Activated naive CD4-positive, alpha-beta T cell treated with anti-CD3 and anti-CD28 coated beads for 36 hours (primary cell): ENCODE measurements around the gene SPCS1. TPM values are rescaled to one million over a fixed set of nuclear protein-coding genes. Genes with fewer than 3 reads are reported as not detected.
"Not testable (repeated sequence)": the region's sequence is repeated elsewhere in the genome, so short reads cannot be mapped to it uniquely, and the experiment has no call there.

Experiments
- CTCF ChIA-PET: fragments of 350-600 bp; sonication (Branson Sonifier 250); formaldehyde crosslinking; loops from one replicate; lab custom pipeline; 2021; ENCODE audit warnings: antibody characterized with exemption; lab: Charles Lee
- DNase-seq: peaks from one replicate; pipeline ENCODE4 v3.0.0-alpha.2; 2020
- H3K27ac Mint-ChIP-seq: one replicate; pipeline ENCODE4 v1.8.0; 2021; ENCODE audit warnings: mild to moderate bottlenecking, mixed read lengths
- H3K27me3 Mint-ChIP-seq: one replicate; pipeline ENCODE4 v1.8.0; 2021; ENCODE audit warnings: low read depth, mixed read lengths
- H3K36me3 Mint-ChIP-seq: one replicate; pipeline ENCODE4 v1.8.0; 2021; ENCODE audit warnings: low read depth, mixed read lengths
- H3K4me1 Mint-ChIP-seq: one replicate; pipeline ENCODE4 v1.8.0; 2021; ENCODE audit warnings: low read depth, mixed read lengths
- H3K4me3 Mint-ChIP-seq: one replicate; pipeline ENCODE4 v1.8.0; 2021; ENCODE audit warnings: mild to moderate bottlenecking, moderate library complexity, mixed read lengths
- H3K9me3 Mint-ChIP-seq: one replicate; pipeline ENCODE4 v1.8.0; 2021; ENCODE audit warnings: mixed read lengths
- intact Hi-C: fragments of 100-400 bp; cut with micrococcal nuclease; formaldehyde crosslinking; loops from one replicate; pipeline ENCODE4 v1.15.1; 2023
- total RNA-seq, 2 experiments: library from RNA; stranded (reverse); gene quantifications; one replicate each; pipeline ENCODE4 v1.2.3, GENCODE V29; 2021

Gene SPCS1
- 100 to 1,000 TPM; 118 to 123 TPM for total RNA-seq

DNA sequence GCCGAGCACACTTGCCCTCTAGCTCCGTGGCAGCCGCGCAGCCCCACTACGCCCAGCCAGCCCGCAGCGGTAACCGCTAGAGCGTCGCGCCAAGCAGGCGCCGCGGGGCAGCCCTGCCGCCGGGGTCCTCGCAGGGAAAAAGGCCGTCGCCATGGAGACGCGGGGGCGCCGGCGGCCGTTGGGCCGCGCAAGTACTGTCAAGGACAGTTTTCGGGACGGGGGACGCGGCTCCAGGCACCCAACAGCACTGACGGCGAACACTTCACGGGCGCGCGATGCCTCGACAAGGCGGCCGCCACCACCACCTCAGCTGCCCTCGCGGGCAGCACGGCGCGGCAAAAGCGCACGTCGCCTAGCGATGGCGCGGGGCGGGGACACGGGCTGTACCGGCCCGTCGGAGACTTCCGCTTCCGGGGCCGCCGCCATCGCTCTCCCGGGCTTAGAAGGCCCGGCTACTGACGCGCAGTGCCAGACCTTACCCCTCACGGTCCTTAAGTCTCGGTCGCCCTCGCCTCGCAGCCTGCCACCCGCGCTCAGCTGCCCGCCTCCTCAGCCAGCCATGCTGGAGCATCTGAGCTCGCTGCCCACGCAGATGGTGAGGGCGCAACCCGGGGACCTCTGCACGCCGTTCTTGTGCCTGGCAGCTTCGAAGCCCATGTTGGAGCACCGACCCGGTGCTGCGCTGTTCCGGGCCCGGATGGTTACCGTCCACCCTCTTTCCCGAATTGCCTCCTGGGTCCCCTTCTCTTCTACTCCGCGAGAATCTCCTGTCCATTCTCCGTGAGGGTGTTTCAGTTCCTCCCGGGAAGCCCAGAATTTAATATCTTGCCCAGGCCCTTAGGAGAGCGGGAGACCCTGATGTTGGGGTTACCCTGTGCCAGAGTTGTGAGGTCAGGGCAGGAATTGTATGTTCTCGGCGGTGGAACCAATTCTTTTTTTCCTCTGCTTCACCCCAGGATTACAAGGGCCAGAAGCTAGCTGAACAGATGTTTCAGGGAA is at the start of gene SPCS1, which contains the start of gene GLT8D1:
TSS of gene SPCS1 (plus strand) at position 419 of the 999 bp plus-strand sequence. CDS start at position 560, 141 bp downstream.
TSS of gene GLT8D1 (minus strand) at position 104 of the 999 bp plus-strand sequence. CDS start 5,331 bp downstream, outside the sequence.
- Mint-ChIP-seq H3K4me1 (peaks cover 31% of the 10 kb centered on the region), H3K4me3 (peak within 1 kb of the TSS; percentile 94), H3K27me3 (no peaks in the 10 kb centered on the region), H3K36me3 (peaks cover 8% of the 10 kb centered on the region), H3K27ac (peak within 1 kb of the TSS; percentile 88), H3K9me3 (no peaks in the 10 kb centered on the region)
- peak; percentile 84 for DNase-seq
- intact Hi-C loops = loop anchor here (1.0 kb wide), 5 partner anchors 11 to 340 kb away; partner anchors contain the start of genes PBRM1, SFMBT1 and UQCC5
- CTCF ChIA-PET = interaction anchor here (0.6 kb wide), 1 partner anchor 189 kb away, joined by 4 read pairs; no protein-coding TSS in a partner anchor

DNA sequence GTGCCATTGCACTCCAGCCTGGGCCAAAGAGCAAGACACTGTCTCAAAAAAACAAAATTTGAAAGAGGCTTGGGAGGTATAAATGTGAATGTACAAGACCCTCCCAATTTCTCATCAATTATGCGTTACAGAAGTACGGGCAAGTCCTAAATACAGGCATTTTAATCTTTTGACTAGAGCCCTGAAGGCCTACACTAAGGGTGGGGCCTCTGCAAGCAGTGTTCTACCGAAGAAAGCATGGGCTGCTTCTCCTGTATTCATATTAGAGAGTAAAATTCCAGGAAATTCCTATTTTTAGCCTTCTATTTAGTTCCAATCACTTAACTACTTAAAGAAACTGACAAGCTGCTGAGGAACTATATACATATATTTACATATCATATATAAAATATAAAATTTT is 45.9 kb upstream of the SPCS1 start:
- intact Hi-C loops = no loop called here
- Mint-ChIP-seq H3K27me3 (no peaks in the 10 kb centered on the region), H3K9me3 (no peaks in the 10 kb centered on the region), H3K4me1 (peaks cover 10% of the 10 kb centered on the region), H3K4me3 (no peak overlapping the region), H3K27ac (no peak overlapping the region), H3K36me3 (peaks cover 36% of the 10 kb centered on the region)
- CTCF ChIA-PET = no interaction called here
- no peak for DNase-seq

DNA sequence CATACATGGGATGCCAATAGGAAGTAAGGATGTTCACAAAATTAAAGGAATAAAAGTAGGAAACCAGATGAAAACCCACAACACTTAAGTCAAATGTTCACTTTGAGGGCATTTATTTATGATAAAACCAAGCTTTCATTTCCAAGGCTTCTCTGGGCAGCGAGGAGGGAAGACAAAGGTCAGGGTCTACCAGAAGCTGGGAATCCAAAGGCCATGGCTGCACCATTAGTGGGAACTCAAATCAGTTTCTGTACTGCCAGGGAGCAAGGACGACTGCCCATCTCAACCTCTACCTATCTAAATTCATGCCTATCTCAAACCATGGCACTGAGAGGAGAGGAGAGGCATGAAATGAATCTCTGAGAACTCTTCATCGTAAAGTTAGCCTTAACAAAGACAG is 42.8 kb upstream of the SPCS1 start:
- no peak overlapping the region for H3K27ac Mint-ChIP-seq
- intact Hi-C loops = no loop called here
- H3K36me3 Mint-ChIP-seq = peaks cover 31% of the 10 kb centered on the region

DNA sequence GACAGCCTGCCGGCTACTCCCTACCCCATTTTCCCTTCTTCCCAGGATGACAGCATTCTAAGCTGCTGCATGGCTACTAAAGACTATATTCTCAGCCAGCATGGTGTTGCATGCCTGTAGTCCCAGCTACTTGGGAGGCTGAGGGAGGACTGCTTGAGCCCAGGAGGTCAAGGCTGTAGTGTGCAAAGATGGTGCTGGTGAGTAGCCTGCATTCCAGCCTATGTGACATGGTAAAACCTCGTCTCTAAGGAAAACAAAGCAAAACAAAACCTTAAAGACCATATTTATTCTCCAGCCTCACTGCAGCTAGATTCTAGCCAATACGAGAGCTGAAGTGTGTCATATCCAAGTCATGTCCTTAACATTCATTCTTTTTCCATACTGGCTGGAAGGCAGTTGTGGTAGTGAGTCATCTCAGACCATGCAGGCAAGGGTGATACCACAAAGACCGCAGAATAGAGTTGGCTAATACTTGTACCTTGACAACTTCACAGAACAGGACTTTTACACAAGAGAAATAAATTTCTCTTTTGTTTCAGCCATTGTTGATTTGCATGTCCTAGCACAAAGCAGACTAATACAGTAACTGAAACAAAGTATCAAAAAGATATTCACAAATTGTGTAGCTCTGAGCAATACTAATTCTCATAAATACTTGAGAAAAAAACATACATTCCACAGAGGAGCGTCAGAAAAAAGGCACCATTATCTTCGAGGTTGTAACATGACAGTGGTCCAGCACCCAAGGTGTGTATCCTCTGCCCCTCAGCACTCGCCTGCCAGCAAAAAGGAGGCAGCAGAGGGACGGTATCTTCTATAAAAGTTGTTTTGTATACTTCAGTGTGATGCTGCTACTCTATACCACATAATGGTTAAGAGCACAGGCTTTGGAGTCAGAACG is 35.0 kb upstream of the SPCS1 start:
- H3K4me1 Mint-ChIP-seq = peaks cover 29% of the 10 kb centered on the region
- peak; percentile 61 for DNase-seq
- peak overlapping the region; percentile 81 for H3K27ac Mint-ChIP-seq
- no peaks in the 10 kb centered on the region for H3K27me3 Mint-ChIP-seq
- no peaks in the 10 kb centered on the region for H3K9me3 Mint-ChIP-seq
- no peak overlapping the region for H3K4me3 Mint-ChIP-seq
- intact Hi-C loops = loop anchor here (1.0 kb wide), 2 partner anchors 10 to 15 kb away; partner anchors contain the start of gene GNL3
- peaks cover 29% of the 10 kb centered on the region for H3K36me3 Mint-ChIP-seq
- CTCF ChIA-PET = interaction anchor here (1.9 kb wide), 1 partner anchor 11 kb away, joined by 6 read pairs; no protein-coding TSS in a partner anchor

More for the DNA sequence above, 42.8 kb upstream of the SPCS1 start:
- CTCF ChIA-PET = interaction anchor here (0.7 kb wide), 1 partner anchor 362 kb away, joined by 3 read pairs; no protein-coding TSS in a partner anchor
- H3K9me3 Mint-ChIP-seq = no peaks in the 10 kb centered on the region
- H3K27me3 Mint-ChIP-seq = no peaks in the 10 kb centered on the region
- no peak for DNase-seq
- H3K4me3 Mint-ChIP-seq = no peak overlapping the region
- no peaks in the 10 kb centered on the region for H3K4me1 Mint-ChIP-seq

DNA sequence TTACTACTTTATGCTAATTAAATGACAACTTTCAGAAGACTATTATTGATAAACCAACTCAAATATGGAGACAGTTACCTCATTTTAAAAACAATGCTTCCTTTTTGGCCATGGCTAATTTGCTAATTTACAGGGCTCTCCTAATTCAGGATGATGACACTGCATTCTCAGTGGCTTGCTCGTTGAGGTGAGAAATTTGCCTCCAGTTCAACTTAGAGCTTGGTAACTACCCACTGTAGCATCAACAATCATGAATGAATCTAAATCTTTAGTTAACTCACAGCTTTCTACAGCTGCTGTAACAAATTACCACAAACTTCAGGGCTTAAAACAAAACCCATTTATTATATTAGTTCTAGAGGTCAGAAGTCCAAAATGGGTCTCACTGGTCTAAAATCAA is 34.2 kb upstream of the SPCS1 start:
- Mint-ChIP-seq H3K4me3 (no peak overlapping the region), H3K36me3 (peaks cover 35% of the 10 kb centered on the region), H3K4me1 (peaks cover 29% of the 10 kb centered on the region), H3K27me3 (no peaks in the 10 kb centered on the region), H3K9me3 (no peaks in the 10 kb centered on the region), H3K27ac (peak overlapping the region; percentile 81)
- intact Hi-C loops = loop anchor here (1.0 kb wide), 2 partner anchors 10 to 15 kb away; partner anchors contain the start of gene GNL3
- DNase-seq = no peak
- CTCF ChIA-PET = interaction anchor here (1.9 kb wide), 1 partner anchor 10 kb away, joined by 6 read pairs; no protein-coding TSS in a partner anchor

DNA sequence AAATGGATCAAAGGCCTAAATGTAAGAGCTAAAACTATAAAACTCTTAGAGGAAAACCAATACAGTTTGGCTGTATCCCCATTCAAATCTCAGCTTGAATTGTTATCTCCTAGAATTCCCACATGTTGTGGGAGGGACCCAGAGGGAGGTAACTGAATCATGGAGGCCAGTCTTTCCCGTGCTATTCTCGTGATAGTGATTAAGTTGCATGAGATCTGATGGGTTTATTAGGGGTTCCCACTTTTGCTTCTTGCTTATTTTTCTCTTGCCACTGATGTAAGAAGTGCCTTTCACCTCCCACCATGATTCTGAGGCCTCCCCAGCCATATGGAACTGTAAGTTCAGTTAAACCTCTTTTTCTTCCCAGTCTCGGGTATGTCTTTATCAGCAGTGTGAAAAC is 29.7 kb upstream of the SPCS1 start:
- Mint-ChIP-seq H3K36me3 (peaks cover 47% of the 10 kb centered on the region), H3K4me1 (peaks cover 39% of the 10 kb centered on the region)
- CTCF ChIA-PET, H3K27ac Mint-ChIP-seq, DNase-seq, H3K27me3 Mint-ChIP-seq, H3K9me3 Mint-ChIP-seq, intact Hi-C loops, H3K4me3 Mint-ChIP-seq: not testable (repeated sequence)

DNA sequence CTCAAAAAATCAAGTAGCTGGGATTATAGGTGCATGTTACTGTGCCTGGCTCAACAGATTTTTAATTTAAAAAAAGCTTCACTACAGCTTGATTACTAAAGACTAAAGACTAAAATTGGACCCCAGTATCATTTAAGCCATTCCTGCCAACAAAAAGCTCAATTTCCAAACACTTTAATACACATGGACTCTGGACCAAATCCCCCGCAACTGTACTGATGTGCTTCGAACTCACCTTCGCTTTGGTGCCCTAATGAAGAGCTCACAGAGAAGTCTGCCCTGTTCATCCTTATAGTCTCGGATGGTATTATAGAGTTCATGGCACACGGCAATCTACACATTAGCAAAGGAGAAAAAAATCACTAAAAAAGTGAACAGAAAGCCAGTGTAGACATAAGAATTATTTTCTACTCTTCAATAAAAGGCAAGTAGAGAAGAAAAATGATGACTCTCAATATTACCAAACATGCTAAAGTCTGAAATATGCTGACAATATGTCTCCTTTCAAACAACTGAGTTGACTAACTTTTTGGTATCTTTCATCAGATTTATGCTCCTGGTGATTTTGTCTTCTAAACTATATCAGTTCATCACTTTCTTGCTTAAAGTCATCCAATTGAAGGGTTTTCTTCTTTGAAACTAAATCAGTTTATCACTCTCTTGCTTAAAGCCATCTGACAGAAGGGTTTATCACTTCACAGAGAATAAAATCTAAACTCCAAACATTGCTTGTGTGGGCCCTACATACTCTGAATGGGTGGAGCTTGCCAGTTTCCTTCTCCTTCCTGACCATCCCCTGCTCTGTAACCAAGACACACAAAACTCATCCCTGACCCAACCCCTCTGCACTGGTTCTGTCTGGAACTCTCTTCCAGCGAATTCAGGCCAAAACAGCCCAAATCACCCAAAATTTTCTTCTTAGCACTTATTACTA is 27.4 kb upstream of the SPCS1 start:
- Mint-ChIP-seq H3K4me3 (no peak overlapping the region), H3K27me3 (no peaks in the 10 kb centered on the region), H3K36me3 (peaks cover 43% of the 10 kb centered on the region), H3K27ac (peak overlapping the region; percentile 63), H3K9me3 (no peaks in the 10 kb centered on the region), H3K4me1 (peaks cover 43% of the 10 kb centered on the region)
- intact Hi-C loops = no loop called here
- CTCF ChIA-PET = no interaction called here
- no peak for DNase-seq

DNA sequence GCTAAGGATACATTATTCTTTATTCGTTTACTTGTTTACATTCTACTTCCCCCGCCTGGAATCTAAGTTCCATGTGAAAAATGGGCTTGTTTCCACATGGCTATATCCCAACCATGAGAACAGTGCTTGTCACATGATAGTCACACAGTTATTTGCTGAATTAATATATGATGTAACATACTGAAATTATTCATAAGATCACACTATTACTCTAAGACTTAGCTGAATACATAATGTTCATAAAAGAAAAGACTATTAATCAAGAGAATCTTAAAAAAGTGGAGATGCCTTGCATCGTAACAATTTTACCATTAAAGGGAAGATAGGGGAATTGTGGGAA is 26.7 kb upstream of the SPCS1 start:
- no peak overlapping the region for H3K4me3 Mint-ChIP-seq
- no peaks in the 10 kb centered on the region for H3K9me3 Mint-ChIP-seq
- no peaks in the 10 kb centered on the region for H3K27me3 Mint-ChIP-seq
- CTCF ChIA-PET = no interaction called here
- H3K36me3 Mint-ChIP-seq = peaks cover 43% of the 10 kb centered on the region
- H3K27ac Mint-ChIP-seq = peak overlapping the region; percentile 63
- DNase-seq = no peak
- intact Hi-C loops = no loop called here
- peaks cover 49% of the 10 kb centered on the region for H3K4me1 Mint-ChIP-seq

DNA sequence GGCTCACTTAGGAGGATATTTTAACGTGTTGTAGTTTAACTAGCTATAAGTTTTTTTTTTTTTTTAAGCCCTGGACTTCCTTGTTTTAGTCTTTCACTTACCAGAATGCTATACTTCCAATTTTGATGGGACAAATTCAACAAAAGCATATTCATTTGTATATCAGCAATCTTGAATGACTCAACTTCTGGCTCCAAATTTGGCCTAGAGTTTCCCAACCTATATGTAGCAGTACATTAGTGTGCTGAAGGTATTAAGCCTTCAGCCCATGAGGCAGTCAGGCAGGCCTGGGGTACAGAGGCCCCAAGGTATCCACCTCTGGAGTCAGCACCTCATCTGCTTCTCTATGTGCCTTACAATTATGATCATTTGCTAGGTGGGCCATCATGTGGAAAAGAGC is 26.1 kb upstream of the SPCS1 start:
- H3K27me3 Mint-ChIP-seq = no peaks in the 10 kb centered on the region
- H3K27ac Mint-ChIP-seq = peak overlapping the region; percentile 63
- H3K9me3 Mint-ChIP-seq = no peaks in the 10 kb centered on the region
- H3K4me1 Mint-ChIP-seq = peaks cover 55% of the 10 kb centered on the region
- DNase-seq = no peak
- CTCF ChIA-PET = no interaction called here
- no peak overlapping the region for H3K4me3 Mint-ChIP-seq
- intact Hi-C loops = loop anchor here (10.0 kb wide), 2 partner anchors 625 to 685 kb away; partner anchors contain the start of genes DUSP7 and RPL29
- H3K36me3 Mint-ChIP-seq = peaks cover 45% of the 10 kb centered on the region

DNA sequence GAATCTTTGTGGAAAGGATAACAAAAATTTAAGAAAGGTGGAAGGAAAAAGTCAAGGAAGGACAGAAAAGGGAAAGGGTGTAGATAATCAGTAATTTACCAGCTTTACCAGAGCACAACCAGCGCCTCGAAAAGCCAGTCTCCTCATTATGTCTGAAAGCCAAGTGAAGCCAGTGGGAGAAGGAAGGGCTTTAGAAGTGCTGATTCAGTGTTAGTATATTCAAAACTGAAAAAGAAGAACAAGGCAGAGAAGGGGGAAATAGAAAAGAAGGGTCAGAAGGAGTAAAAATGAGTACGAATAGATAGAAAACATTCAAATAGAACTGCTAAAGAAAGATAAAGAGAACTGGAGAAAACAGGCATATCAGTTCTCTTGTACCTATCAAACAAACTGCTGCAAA is 24.3 kb upstream of the SPCS1 start:
- Mint-ChIP-seq H3K4me1 (peaks cover 55% of the 10 kb centered on the region), H3K27ac (peak overlapping the region; percentile 85), H3K4me3 (peak overlapping the region; percentile 47), H3K27me3 (no peaks in the 10 kb centered on the region), H3K36me3 (peaks cover 40% of the 10 kb centered on the region), H3K9me3 (no peaks in the 10 kb centered on the region)
- no peak for DNase-seq
- CTCF ChIA-PET = interaction anchor here (1.8 kb wide), 1 partner anchor 10 kb away, joined by 6 read pairs; no protein-coding TSS in a partner anchor
- intact Hi-C loops = loop anchor here (1.0 to 10.0 kb wide), 3 partner anchors 10 to 687 kb away; partner anchors contain the start of genes DUSP7 and RPL29

DNA sequence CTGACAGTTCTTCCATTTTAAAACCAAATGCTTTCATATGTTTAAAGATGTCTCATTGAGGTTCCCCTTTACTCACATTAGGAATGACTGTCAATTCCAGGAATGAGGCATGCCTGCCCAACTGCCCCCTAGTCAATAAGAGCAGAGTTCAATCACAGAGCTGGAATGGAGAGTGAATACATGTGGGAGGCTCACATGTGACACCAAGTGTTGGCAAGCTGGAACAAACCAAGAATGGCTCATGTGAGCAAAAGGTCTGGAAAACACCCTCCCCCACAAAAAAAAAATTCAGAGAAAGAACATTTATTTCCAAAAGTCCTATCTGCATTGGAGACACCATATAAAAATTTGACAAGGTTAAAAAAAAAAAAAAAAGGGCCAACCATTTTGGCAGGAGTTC is 23.9 kb upstream of the SPCS1 start:
- peak overlapping the region; percentile 47 for H3K4me3 Mint-ChIP-seq
- DNase-seq = peak; percentile 68
- H3K36me3 Mint-ChIP-seq = peaks cover 40% of the 10 kb centered on the region
- peaks cover 59% of the 10 kb centered on the region for H3K4me1 Mint-ChIP-seq
- CTCF ChIA-PET = interaction anchor here (0.5 to 1.8 kb wide), 2 partner anchors 11 to 55 kb away, joined by 3 to 6 read pairs; no protein-coding TSS in a partner anchor
- H3K27me3 Mint-ChIP-seq = no peaks in the 10 kb centered on the region
- intact Hi-C loops = loop anchor here (1.0 to 10.0 kb wide), 3 partner anchors 210 to 687 kb away; partner anchors contain the start of genes DUSP7 and RPL29
- no peaks in the 10 kb centered on the region for H3K9me3 Mint-ChIP-seq
- peak overlapping the region; percentile 85 for H3K27ac Mint-ChIP-seq
